ENCODE results near the gene CAPN12.

DNA sequence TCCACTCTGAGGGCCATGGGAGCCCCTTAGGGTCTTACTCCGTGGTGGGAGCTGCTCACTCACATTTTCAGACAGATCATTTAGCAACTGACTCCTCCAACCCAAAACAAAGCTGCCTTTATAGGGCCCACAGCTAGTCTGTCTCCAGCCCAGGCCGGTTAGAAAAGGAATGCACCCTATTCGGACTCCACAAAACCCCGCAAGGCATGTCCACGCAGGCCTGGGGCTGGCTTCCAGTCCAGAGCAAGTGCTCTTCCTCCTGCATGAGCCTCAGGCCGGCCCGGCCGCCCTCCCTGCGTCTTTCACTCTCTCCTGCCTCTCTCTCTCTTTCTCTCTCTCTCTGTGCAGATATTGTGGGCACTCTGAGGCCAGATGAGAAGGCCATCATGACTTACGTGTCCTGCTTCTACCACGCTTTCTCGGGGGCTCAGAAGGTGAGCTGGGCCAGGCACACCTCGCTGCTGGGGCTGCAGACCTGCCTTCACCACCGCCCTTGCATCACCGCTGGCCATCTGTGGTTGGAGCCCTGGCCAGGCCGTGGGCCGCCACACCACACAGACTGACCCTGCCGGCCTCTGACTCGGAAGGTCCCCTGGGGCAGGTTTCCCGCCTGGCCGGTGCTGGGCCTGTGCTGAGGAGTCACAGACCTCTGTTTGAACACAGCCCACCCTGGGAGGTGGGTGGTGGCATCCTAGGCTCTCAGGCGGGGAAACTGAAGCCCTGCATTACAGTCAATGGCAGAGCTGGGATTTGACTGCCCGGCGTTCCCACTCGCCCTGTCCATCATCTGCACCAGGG is 33.1 kb downstream of the CAPN12 start:
- TF ChIP-seq NRF1 (IDR thresholded peaks at IDR 0.05; ENCODE audit: low read depth, low read length) (no peak), CTCF (IDR thresholded peaks at IDR 0.05) (no peak), RFX5 (IDR thresholded peaks at IDR 0.05; ENCODE audit: low read length) (no peak), JUND (IDR thresholded peaks at IDR 0.05) (no peak), RXRA (IDR thresholded peaks at IDR 0.05; ENCODE audit: borderline replicate concordance, low read depth) (no peak), RCOR1 (IDR thresholded peaks at IDR 0.05; ENCODE audit: low read length) (no peak)
- TF ChIP-seq, protein P1, sequence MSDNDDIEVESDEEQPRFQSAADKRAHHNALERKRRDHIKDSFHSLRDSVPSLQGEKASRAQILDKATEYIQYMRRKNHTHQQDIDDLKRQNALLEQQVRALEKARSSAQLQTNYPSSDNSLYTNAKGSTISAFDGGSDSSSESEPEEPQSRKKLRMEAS (IDR thresholded peaks at IDR 0.05; ENCODE audit: low read depth): no peak
